Measurements from ENCODE around the gene WRAP53.

Gene WRAP53

DNA sequence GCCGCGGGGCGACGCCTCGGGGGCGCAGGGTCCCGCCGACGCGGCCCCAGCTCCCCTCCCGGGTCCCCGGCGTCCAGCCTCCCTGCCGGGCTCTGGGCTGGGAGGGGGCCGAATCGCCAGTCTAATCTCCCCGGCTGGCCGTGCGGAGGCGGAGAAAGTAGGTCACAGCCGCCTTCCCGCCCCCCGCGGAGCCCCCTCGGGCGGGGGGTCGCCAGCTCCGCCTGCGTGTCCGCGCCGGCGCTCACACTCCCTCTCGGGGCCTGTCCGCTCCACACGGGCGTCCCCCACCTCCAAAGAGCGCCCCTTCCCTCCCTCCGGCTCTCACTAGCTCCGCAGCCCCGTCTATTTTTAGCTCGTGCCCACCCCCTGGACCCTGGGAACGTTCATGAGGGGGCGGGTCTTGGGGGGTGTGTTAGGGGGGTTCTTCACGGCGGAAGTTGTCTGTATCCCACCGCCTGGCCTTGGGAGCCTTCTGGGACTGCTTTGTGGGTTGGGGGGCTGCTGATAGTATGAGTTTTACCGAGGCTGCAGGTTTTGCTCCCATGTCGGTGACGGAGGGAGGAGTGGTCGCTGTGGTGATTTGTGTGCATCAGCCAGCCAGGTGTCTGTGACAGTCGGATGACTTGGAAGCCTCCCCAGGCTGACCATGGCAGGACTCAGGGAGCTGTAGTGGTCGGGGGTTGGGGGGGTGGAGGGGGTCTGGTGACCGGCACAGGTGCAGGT is 36.5 kb upstream of the WRAP53 start:
- no peak for TF ChIP-seq CTCF (IDR thresholded peaks at IDR 0.05)

DNA sequence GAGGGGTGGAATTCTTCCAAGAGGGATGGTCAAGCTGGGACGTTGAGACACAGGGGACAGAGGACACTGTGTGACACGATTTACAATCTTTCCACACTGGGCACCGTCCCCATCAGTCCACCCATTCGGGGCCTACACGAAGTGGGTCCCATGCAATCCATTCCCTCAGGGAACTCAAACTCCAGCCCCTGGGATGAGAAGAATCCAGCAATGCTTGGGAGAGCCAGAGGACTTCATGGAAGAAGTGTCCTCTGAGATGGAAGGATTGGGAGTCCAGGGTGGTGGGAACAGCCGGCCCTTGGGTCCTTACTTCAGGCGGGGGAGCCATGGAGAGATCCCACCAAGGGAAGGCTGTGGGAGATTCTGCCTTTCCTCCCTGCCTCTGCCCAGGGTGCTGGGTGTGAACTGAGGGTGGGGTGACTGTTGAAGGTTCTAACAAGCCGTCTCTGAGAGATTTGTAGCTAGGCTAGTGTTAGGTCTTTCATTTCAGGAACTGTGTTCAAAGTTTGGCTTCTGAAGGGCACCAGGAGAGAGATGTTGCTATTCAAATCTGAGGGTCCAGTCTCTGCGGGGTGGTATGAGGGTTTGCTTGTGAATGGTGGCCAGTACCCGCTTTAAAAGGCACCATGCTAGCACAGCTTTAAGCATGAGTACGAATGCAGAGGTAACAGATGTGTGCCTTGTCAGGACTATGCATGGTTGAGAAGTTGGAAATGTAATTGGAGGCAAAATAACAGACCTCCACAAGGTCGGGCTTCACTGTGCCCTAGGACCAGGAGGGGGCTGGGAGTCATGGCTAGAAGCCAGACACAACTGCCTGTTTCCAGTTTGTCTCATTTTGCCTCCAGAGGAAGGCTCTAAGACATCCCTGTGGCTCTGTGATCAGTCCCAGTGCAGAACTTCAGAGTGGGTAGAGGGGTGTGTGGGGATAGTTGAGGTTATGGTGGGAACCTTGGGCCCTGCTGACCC is 35.6 kb upstream of the WRAP53 start:
- TF ChIP-seq CTCF (IDR thresholded peaks at IDR 0.05): no peak

DNA sequence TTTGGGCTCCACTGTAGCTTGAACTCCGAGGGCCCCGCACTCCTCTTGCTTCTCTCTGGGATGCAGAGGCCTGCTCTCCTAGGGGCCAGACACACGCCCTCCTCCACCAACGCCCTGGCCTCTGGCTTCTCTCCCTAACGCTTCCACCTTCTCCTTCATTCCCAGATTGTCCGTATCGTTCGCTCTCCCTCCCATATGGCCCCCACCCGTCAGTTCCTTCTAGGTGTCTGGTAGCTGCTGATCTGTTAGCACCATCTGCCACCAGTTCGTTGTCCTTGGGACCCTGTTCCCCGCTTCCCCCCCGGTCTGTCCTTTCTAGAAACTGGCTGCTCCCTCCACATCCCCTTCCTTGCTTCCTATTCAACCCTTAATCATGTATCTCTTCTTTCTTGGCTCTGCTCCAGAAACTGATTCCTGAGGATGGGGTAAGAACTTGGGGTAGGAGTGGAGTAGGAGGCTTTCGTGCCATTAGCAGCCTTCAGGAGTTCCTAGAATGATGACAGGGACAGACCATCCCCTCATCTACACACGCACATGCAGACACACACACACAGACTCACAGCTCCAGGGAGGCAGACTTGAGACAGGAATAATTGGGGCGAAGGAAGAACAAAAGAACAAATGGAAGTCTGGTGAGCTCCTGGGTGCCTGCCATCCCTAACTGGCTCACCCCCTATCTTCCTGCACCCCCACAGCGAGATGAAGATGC is 33.3 kb upstream of the WRAP53 start:
- no peak for TF ChIP-seq CTCF (IDR thresholded peaks at IDR 0.05)

DNA sequence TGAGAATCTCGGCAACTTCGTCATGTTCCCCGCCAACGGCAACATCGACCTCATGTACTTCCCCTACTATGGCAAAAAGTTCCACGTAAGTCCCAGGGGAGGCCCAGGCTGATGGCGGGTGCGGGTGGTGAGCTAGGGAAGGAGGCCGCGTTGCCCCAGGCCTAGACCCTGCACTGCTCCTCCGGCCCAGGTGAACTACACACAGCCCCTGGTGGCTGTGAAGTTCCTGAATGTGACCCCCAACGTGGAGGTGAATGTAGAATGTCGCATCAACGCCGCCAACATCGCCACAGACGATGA is 32.8 kb upstream of the WRAP53 start:
- no peak for TF ChIP-seq CTCF (IDR thresholded peaks at IDR 0.05)

- no peak for TF ChIP-seq CTCF (IDR thresholded peaks at IDR 0.05)
Measured at GRCh38 chr17:7656958-7657609, 31.2 kb upstream of the WRAP53 start.

DNA sequence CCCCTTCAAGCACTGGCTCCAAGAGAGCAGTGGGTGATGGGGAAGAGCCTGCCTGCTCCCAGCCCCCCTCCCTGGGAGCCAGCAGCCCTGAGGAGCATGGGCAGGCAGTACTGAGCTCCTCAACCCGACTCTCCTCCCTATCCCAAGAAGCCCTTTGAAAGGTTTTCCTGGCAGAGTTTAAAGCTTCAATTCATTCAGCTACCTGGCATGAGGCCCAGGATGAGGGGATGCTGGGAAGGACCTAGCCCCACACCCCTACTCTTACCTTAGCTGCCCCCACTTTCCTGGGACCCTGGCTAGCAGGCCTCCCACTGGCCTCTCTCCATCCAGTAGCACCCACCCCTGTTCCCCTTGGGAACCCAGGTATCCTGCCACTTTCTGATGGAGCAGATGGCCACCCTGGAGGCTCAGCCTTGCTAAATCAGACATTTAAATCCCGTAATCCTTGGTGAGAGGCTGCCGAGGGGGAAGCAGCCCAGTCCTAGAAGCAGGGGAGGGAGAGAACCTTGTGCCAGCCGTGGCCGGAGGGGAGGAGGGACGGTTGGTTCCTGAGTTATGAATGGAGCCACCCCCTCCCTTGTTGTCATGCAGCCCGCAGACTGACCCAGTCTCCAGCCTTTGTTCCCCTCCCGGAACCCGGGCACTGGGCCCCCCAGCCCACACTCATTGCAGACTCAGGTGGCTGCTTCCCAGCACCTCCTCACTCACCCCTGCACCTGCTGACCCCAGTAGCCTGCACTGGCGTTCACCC is 20.4 kb upstream of the WRAP53 start:
- no peak for TF ChIP-seq CTCF (IDR thresholded peaks at IDR 0.05)

Data from LNCAP (cell line).